H9 (cell line): Measurements from ENCODE around the gene SEMA3G. TPM values are rescaled to one million over a fixed set of nuclear protein-coding genes. Genes with fewer than 3 reads are reported as not detected.

Experiments
- DNase-seq: peaks from one replicate; pipeline ENCODE4 v3.0.0-alpha.2; 2017
- H2AFZ ChIP-seq: one replicate; pipeline ENCODE4 v1.6.1; 2013; ENCODE audit warnings: mild to moderate bottlenecking, low read length, control low read depth, moderate library complexity
- H2AK5ac ChIP-seq: 2 replicates; pipeline ENCODE4 v1.6.1; 2013; ENCODE audit warnings: low read length, control low read depth, mixed read lengths; ENCODE audit not compliant: insufficient read length
- H2BK120ac ChIP-seq: one replicate; pipeline ENCODE4 v1.6.1; 2013; ENCODE audit warnings: low read depth, mild to moderate bottlenecking, low read length, control low read depth, inconsistent platforms; ENCODE audit not compliant: poor library complexity, severe bottlenecking
- H2BK12ac ChIP-seq: 2 replicates; pipeline ENCODE4 v1.6.1; 2013; ENCODE audit warnings: low read length, control low read depth, mixed read lengths, low read depth; ENCODE audit not compliant: insufficient read length
- H2BK15ac ChIP-seq: 2 replicates; pipeline ENCODE4 v1.6.1; 2013; ENCODE audit warnings: low read depth, low read length, control low read depth
- H2BK20ac ChIP-seq: one replicate; pipeline ENCODE4 v1.6.1; 2013; ENCODE audit warnings: low read depth, mild to moderate bottlenecking, low read length, control low read depth, inconsistent platforms; ENCODE audit not compliant: poor library complexity, severe bottlenecking
- H2BK5ac ChIP-seq: 2 replicates; pipeline ENCODE4 v1.6.1; 2013; ENCODE audit warnings: low read length, control low read depth, mixed read lengths; ENCODE audit not compliant: insufficient read length
- H3K14ac ChIP-seq: 2 replicates; pipeline ENCODE4 v1.6.1; 2013; ENCODE audit warnings: low read length, control low read depth; ENCODE audit not compliant: insufficient read depth
- H3K18ac ChIP-seq: 2 replicates; pipeline ENCODE4 v1.6.1; 2013; ENCODE audit warnings: low read depth, mild to moderate bottlenecking, mixed read lengths, low read length, control low read depth; ENCODE audit not compliant: insufficient read length
- H3K23ac ChIP-seq: 2 replicates; pipeline ENCODE4 v1.6.1; 2013; ENCODE audit warnings: low read length, control low read depth, mixed read lengths, low read depth; ENCODE audit not compliant: insufficient read length
- H3K23me2 ChIP-seq: 2 replicates; pipeline ENCODE4 v1.6.1; 2013; ENCODE audit warnings: low read depth, mild to moderate bottlenecking, mixed read lengths, low read length, control low read depth; ENCODE audit not compliant: insufficient read length, poor library complexity, severe bottlenecking
- H3K27ac ChIP-seq: 2 replicates; pipeline ENCODE4 v1.5.1; 2013; ENCODE audit warnings: low read length, control low read depth, mixed read lengths, low read depth; ENCODE audit not compliant: insufficient read length
- H3K27me3 ChIP-seq: 2 replicates; pipeline ENCODE4 v1.6.1; 2013; ENCODE audit warnings: low read length, control low read depth, inconsistent platforms; ENCODE audit not compliant: insufficient read depth
- H3K4ac ChIP-seq: 2 replicates; pipeline ENCODE4 v1.6.1; 2013; ENCODE audit warnings: low read depth, mild to moderate bottlenecking, control low read depth, inconsistent platforms, low read length, moderate library complexity
- H3K4me1 ChIP-seq: 2 replicates; pipeline ENCODE4 v1.6.1; 2013; ENCODE audit warnings: low read length, control low read depth, inconsistent platforms; ENCODE audit not compliant: insufficient read depth
- H3K4me2 ChIP-seq: 2 replicates; pipeline ENCODE4 v1.6.1; 2013; ENCODE audit warnings: low read length, control low read depth, mixed read lengths; ENCODE audit not compliant: insufficient read length, insufficient read depth
- H3K56ac ChIP-seq: 2 replicates; pipeline ENCODE4 v1.6.1; 2013; ENCODE audit warnings: low read depth, mild to moderate bottlenecking, mixed read lengths, low read length, control low read depth; ENCODE audit not compliant: insufficient read length
- H3K79me1 ChIP-seq: 2 replicates; pipeline ENCODE4 v1.6.1; 2013; ENCODE audit warnings: low read depth, mild to moderate bottlenecking, moderate library complexity, low read length, control low read depth, inconsistent platforms; ENCODE audit not compliant: insufficient read depth, poor library complexity, severe bottlenecking
- H3K79me2 ChIP-seq: 2 replicates; pipeline ENCODE4 v1.6.1; 2013; ENCODE audit warnings: low read length, control low read depth, inconsistent platforms; ENCODE audit not compliant: insufficient read depth
- H3K9ac ChIP-seq: 2 replicates; pipeline ENCODE4 v1.6.1; 2013; ENCODE audit warnings: low read length, control low read depth, mixed read lengths; ENCODE audit not compliant: insufficient read length; ENCODE audit errors: extremely low read depth
- H3K9me3 ChIP-seq: one replicate; pipeline ENCODE4 v1.6.1; 2013; ENCODE audit warnings: low read depth, low read length, inconsistent platforms; ENCODE audit not compliant: control insufficient read depth
- H3T11ph ChIP-seq: one replicate; pipeline ENCODE4 v1.6.1; 2013; ENCODE audit warnings: mild to moderate bottlenecking, low read length, control low read depth, inconsistent platforms
- H4K20me1 ChIP-seq: one replicate; pipeline ENCODE4 v1.6.1; 2013; ENCODE audit not compliant: control insufficient read depth, insufficient read length, insufficient read depth
- H4K5ac ChIP-seq: 2 replicates; pipeline ENCODE4 v1.6.1; 2013; ENCODE audit warnings: low read depth, mild to moderate bottlenecking, mixed read lengths, low read length, control low read depth; ENCODE audit not compliant: insufficient read length
- H4K8ac ChIP-seq: replicated peaks from 2 replicates; pipeline ENCODE4 v1.6.1; 2013; ENCODE audit warnings: low read length, control low read depth, mixed read lengths, low read depth; ENCODE audit not compliant: insufficient read length
- H4K91ac ChIP-seq: 2 replicates; pipeline ENCODE4 v1.6.1; 2013; ENCODE audit warnings: low read depth, mild to moderate bottlenecking, moderate library complexity, mixed read lengths, low read length, control low read depth; ENCODE audit not compliant: insufficient read length
- H3K27ac Mint-ChIP-seq, 3 experiments: 2 replicates in 2 of 3; 3 replicates in 1 of 3; pipeline ENCODE4 v1.8.0; 2020 to 2021; ENCODE audit warnings: mixed read lengths in 3 of 3, mild to moderate bottlenecking in 1 of 3, moderate library complexity in 1 of 3
- H3K27me3 Mint-ChIP-seq: 2 replicates; pipeline ENCODE4 v1.8.0; 2021; ENCODE audit warnings: low read depth, mild to moderate bottlenecking, moderate library complexity, mixed read lengths
- H3K36me3 Mint-ChIP-seq, 3 experiments: 2 replicates in 2 of 3; 3 replicates in 1 of 3; pipeline ENCODE4 v1.8.0; 2020 to 2021; ENCODE audit warnings: low read depth in 3 of 3, mixed read lengths in 3 of 3; ENCODE audit not compliant: insufficient read depth in 1 of 3
- H3K4me1 Mint-ChIP-seq, 2 experiments: 2 replicates each; pipeline ENCODE4 v1.8.0; 2020; ENCODE audit warnings: mixed read lengths in 2 of 2
- H3K4me3 Mint-ChIP-seq, 2 experiments: 2 replicates in 1 of 2; 3 replicates in 1 of 2; pipeline ENCODE4 v1.8.0; 2020 to 2021; ENCODE audit warnings: mild to moderate bottlenecking in 2 of 2, mixed read lengths in 2 of 2, moderate library complexity in 1 of 2
- H3K9me3 Mint-ChIP-seq, 2 experiments: 2 replicates in 1 of 2; 3 replicates in 1 of 2; pipeline ENCODE4 v1.8.0; 2020; ENCODE audit warnings: mild to moderate bottlenecking in 2 of 2, mixed read lengths in 2 of 2, moderate library complexity in 1 of 2
- WGBS: extraction: QIAGEN DNeasy Blood & Tissue Kit; methylation state at CpG from one replicate; pipeline ENCODE4 v1.1.7; 2013; ENCODE audit warnings: missing lambda C conversion rate, low lambda C conversion rate, mixed read lengths; ENCODE audit not compliant: insufficient read length; ENCODE audit errors: extremely low coverage; 5-methylcytosine and 5-hydroxymethylcytosine counted together
- total RNA-seq: library from RNA; stranded (reverse); gene quantifications from 2 replicates; pipeline ENCODE4 v1.2.1, GENCODE V29; 2021
- TF ChIP-seq, protein P1 (sequence below): fragments of 200-600 bp; sonication (generic); conservative IDR thresholded peaks from 3 replicates; pipeline ENCODE4 v1.8.0; 2021; ENCODE audit warnings: antibody characterized with exemption, mild to moderate bottlenecking

SEMA3G gene
- total RNA-seq, 1 experiment from 2014 or later = 2.4 TPM

DNA sequence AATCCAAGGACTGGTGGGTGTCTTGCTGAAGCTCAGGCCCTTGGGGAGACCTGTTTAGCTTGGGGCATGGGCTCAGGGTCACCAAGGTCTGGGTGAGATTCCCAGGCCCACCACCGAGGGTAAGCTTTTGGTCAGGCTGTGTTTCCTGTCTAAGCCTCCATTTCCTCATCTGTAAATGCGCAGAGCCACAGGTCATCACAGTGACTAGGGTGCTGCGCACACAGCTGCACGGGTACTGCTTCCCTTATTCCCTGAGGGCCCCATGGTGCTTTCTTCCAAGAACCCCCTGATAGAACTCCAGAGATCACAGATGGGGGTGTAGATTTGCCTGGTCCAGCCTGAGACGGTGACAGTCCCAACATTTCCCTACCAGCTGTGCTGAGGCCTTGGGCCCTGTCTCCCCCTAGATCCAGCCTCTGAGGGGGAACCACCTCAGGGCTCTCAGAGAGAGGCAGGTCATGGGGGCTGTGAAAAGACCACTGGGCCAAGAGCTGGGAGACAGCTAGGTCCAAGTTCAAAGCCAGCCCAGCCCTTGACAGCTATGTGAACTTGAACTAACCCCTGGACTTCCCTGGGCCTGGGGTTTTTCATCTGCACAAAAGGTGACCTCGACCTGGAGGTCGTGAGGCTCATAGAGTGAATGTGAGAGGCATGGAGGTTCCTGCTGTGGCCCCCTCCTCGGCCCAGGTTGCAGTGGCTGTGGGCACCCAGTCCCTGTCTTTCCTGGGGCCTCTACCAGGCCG lies 60.7 kb downstream of the SEMA3G start:
- Mint-ChIP-seq H3K4me3 (no peak overlapping the region), H3K27me3 (peaks cover 6% of the 10 kb centered on the region), H3K9me3 (no peaks in the 10 kb centered on the region), H3K36me3 (no peaks in the 10 kb centered on the region), H3K27ac (no peak overlapping the region; a peak in 1 of 7 replicates), H3K4me1 (peaks cover 10 to 14% of the 10 kb centered on the region in 2 experiments)
- H3K79me2 ChIP-seq = no peaks in the 10 kb centered on the region
- no peak overlapping the region for H4K8ac ChIP-seq
- H3K27me3 ChIP-seq = no peaks in the 10 kb centered on the region
- no peak overlapping the region for H2AFZ ChIP-seq
- H3K27ac ChIP-seq = no peak overlapping the region
- no peak overlapping the region for H4K5ac ChIP-seq
- WGBS = no CpG with 5 or more reads among the region's 9 CpGs
- H3K56ac ChIP-seq = no peak overlapping the region
- H4K91ac ChIP-seq = no peak overlapping the region
- no peak overlapping the region for H2BK20ac ChIP-seq
- H3K14ac ChIP-seq = no peak overlapping the region
- no peaks in the 10 kb centered on the region for H3K23me2 ChIP-seq
- no peaks in the 10 kb centered on the region for H3K79me1 ChIP-seq
- no peak overlapping the region for H3K23ac ChIP-seq
- H2BK120ac ChIP-seq = no peak overlapping the region
- no peak overlapping the region for H3K4ac ChIP-seq
- no peaks in the 10 kb centered on the region for H3K4me1 ChIP-seq
- H2BK15ac ChIP-seq = no peak overlapping the region
- H3K9me3 ChIP-seq = no peaks in the 10 kb centered on the region
- H3K9ac ChIP-seq = no peak overlapping the region
- H3K18ac ChIP-seq = no peak overlapping the region
- DNase-seq = no peak
- no peak overlapping the region for H3K4me2 ChIP-seq
- H3T11ph ChIP-seq = no peak overlapping the region
- no peaks in the 10 kb centered on the region for H4K20me1 ChIP-seq
- H2AK5ac ChIP-seq = no peak overlapping the region
- TF ChIP-seq, protein P1, sequence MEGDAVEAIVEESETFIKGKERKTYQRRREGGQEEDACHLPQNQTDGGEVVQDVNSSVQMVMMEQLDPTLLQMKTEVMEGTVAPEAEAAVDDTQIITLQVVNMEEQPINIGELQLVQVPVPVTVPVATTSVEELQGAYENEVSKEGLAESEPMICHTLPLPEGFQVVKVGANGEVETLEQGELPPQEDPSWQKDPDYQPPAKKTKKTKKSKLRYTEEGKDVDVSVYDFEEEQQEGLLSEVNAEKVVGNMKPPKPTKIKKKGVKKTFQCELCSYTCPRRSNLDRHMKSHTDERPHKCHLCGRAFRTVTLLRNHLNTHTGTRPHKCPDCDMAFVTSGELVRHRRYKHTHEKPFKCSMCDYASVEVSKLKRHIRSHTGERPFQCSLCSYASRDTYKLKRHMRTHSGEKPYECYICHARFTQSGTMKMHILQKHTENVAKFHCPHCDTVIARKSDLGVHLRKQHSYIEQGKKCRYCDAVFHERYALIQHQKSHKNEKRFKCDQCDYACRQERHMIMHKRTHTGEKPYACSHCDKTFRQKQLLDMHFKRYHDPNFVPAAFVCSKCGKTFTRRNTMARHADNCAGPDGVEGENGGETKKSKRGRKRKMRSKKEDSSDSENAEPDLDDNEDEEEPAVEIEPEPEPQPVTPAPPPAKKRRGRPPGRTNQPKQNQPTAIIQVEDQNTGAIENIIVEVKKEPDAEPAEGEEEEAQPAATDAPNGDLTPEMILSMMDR = no peak
- no peak overlapping the region for H2BK5ac ChIP-seq
- H2BK12ac ChIP-seq = no peak overlapping the region
